Testis (tissue), 2 donors: ENCODE data around the gene MKNK1.

ENCODE experiments used
- POLR2A ChIP-seq: fragments of 450-650 bp; IDR thresholded peaks from one replicate; pipeline ENCODE4 v1.6.1; 2017; ENCODE audit warnings: antibody characterized with exemption, mild to moderate bottlenecking, moderate library complexity
- TF ChIP-seq, protein P1 (sequence below), 3 experiments: fragments of 450-650 bp in 2 of 3; fragments of 200-600 bp in 1 of 3; sonication (generic) in 1 of 3; IDR thresholded peaks; one replicate each; pipeline ENCODE4 v1.5.1; 2016 to 2019; ENCODE audit warnings: antibody characterized with exemption in 3 of 3, mild to moderate bottlenecking in 2 of 3, moderate library complexity in 1 of 3

DNA sequence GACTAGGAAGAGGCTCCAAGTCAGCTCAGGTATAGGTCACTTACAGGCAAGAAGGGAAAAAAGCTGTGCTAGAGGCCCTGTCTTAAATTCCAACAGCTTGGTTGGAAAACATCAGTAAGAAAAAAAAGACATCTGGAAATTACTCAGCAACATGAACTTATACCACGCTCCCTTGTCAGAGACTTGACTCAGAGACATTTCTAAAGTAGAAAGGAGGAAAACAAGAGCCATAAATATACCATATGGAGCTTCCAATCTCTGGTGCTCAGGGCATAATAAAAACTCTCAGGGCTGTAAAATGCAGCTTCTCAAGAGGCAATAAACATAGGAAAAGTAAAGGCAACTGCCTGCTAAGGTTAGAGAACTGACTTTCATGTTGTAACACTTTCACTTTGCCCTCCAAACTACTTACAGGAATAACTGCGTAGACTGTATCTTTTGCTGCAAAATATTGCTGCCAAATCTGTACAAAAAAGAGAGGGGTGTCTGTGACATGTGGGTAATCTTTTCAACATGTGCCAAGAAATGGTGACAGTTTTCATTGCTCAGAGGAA is 49.4 kb upstream of the MKNK1 start:
- TF ChIP-seq POLR2A = no peak
- TF ChIP-seq, protein P1, sequence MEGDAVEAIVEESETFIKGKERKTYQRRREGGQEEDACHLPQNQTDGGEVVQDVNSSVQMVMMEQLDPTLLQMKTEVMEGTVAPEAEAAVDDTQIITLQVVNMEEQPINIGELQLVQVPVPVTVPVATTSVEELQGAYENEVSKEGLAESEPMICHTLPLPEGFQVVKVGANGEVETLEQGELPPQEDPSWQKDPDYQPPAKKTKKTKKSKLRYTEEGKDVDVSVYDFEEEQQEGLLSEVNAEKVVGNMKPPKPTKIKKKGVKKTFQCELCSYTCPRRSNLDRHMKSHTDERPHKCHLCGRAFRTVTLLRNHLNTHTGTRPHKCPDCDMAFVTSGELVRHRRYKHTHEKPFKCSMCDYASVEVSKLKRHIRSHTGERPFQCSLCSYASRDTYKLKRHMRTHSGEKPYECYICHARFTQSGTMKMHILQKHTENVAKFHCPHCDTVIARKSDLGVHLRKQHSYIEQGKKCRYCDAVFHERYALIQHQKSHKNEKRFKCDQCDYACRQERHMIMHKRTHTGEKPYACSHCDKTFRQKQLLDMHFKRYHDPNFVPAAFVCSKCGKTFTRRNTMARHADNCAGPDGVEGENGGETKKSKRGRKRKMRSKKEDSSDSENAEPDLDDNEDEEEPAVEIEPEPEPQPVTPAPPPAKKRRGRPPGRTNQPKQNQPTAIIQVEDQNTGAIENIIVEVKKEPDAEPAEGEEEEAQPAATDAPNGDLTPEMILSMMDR (IDR thresholded peaks at IDR 0.05) = no peak
